Adrenal gland (tissue), 5 donors: ENCODE data around the gene TMEM184B.

Experiments used
- CTCF ChIP-seq, 6 experiments: fragments of 450-650 bp in 4 of 6; fragments of 200-600 bp in 2 of 6; sonication (generic) in 1 of 6; IDR thresholded peaks; 1 replicate in 5 of 6; 2 replicates in 1 of 6; pipeline versions ENCODE4 v1.5.1 to v1.8.0; 2016 to 2021; ENCODE audit warnings: antibody characterized with exemption in 6 of 6, mild to moderate bottlenecking in 2 of 6, moderate library complexity in 1 of 6
- POLR2A ChIP-seq, 2 donors: fragments of 450-650 bp; IDR thresholded peaks; one replicate each; pipeline ENCODE4 v1.6.1; 2017; ENCODE audit warnings: antibody characterized with exemption in 2 of 2, mild to moderate bottlenecking in 2 of 2, moderate library complexity in 1 of 2
- donor health status: DM: no; HTN: no; CAD: no.

GRCh38 chr22:38192475-38192863 is 80.3 kb downstream of the TMEM184B start:
- no peak for TF ChIP-seq POLR2A (IDR thresholded peaks at IDR 0.05)
- TF ChIP-seq CTCF (IDR thresholded peaks at IDR 0.05) = no peak
